HCT116 (cell line): Measurements from ENCODE around the gene CXCL11. TPM values are rescaled to one million over a fixed set of nuclear protein-coding genes. Genes with fewer than 3 reads are reported as not detected.

Source experiments
- ATAC-seq: fragments of 200-7000 bp; cut with Tn5 transposase; 2 replicates; pipeline ENCODE4 v1.9.1; 2020; ENCODE audit warnings: mild to moderate bottlenecking, moderate library complexity
- BruUV-seq: library from RNA; stranded (reverse); fragments of 400-500 nt; replicated peaks from 2 replicates; lab custom pipeline; 2021; lab: Mats Ljungman, UMichigan
- CTCF ChIA-PET: fragments of 300-600 bp; sonication (Branson Sonifier 250); formaldehyde crosslinking; loops from one replicate; lab custom pipeline; 2021; ENCODE audit warnings: antibody characterized with exemption; lab: Charles Lee
- POLR2A ChIA-PET: fragments of 300-600, 350-600 bp; sonication (Branson Sonifier 250); formaldehyde crosslinking; loops from one replicate; lab custom pipeline; 2021; ENCODE audit warnings: antibody characterized with exemption; lab: Charles Lee
- RAD21 ChIA-PET, 2 experiments: fragments of 300-600 bp; sonication (Branson Sonifier 250); formaldehyde crosslinking; loops; one replicate each; lab custom pipeline; 2023; ENCODE audit warnings: low total read pairs in 2 of 2; ENCODE audit not compliant: uncharacterized antibody in 2 of 2, unreplicated experiment in 2 of 2, low non-redundant PET in 1 of 2; lab: Charles Lee
- DNase-seq: peaks from one replicate; pipeline ENCODE4 v3.0.0-alpha.2; 2010; ENCODE audit warnings: low read depth, low spot score
- H2AFZ ChIP-seq: fragments of 200-600 bp; shearing (Covaris generic), sonication (generic); 2 replicates; pipeline ENCODE4 v1.6.1; 2017; ENCODE audit warnings: low read depth, mixed run types, mixed read lengths, antibody characterized with exemption, low read length; ENCODE audit not compliant: poor library complexity, severe bottlenecking
- H3K27ac ChIP-seq: 2 replicates; pipeline ENCODE4 v1.5.1; 2012; ENCODE audit warnings: low read depth, low read length
- H3K27me3 ChIP-seq: fragments of 200-600 bp; sonication (generic); 2 replicates; pipeline ENCODE4 v1.6.1; 2016; ENCODE audit warnings: mixed run types, low read length, mixed read lengths; ENCODE audit not compliant: insufficient read depth
- H3K36me3 ChIP-seq, 2 experiments: fragments of 200-500 bp in 1 of 2; fragments of 200-600 bp in 1 of 2; sonication (Bioruptor generic) in 1 of 2; sonication (generic) in 1 of 2; 2 replicates each; pipeline versions ENCODE4 v1.5.1 to v1.6.1; 2014 to 2016; ENCODE audit warnings: low read length in 2 of 2, inconsistent platforms in 1 of 2, mixed read lengths in 1 of 2, mixed run types in 1 of 2; ENCODE audit not compliant: insufficient read depth in 2 of 2, control insufficient read depth in 1 of 2
- H3K4me1 ChIP-seq, 2 experiments: fragments of 200-600 bp in 1 of 2; sonication (generic) in 1 of 2; 2 replicates each; pipeline versions ENCODE4 v1.5.1 to v1.6.1; 2012 to 2017; ENCODE audit warnings: low read length in 2 of 2, inconsistent platforms in 1 of 2, mild to moderate bottlenecking in 1 of 2, mixed read lengths in 1 of 2, mixed run types in 1 of 2, moderate library complexity in 1 of 2; ENCODE audit not compliant: insufficient read depth in 2 of 2, control insufficient read depth in 1 of 2
- H3K4me2 ChIP-seq: fragments of 200-600 bp; sonication (generic); 2 replicates; pipeline ENCODE4 v1.6.1; 2017; ENCODE audit warnings: mixed run types, low read length, mixed read lengths
- H3K4me3 ChIP-seq, 2 experiments: fragments of 200-600 bp in 1 of 2; sonication (generic) in 1 of 2; replicated peaks in 1 of 2; 2 replicates each; pipeline ENCODE4 v1.5.1; 2011 to 2016; ENCODE audit warnings: low read length in 2 of 2, control low read depth in 1 of 2, low read depth in 1 of 2, mild to moderate bottlenecking in 1 of 2, mixed read lengths in 1 of 2, mixed run types in 1 of 2
- H3K79me2 ChIP-seq: fragments of 200-600 bp; sonication (generic); 2 replicates; pipeline ENCODE4 v1.6.1; 2017; ENCODE audit warnings: mild to moderate bottlenecking, mixed run types, low read length, moderate library complexity, mixed read lengths; ENCODE audit not compliant: insufficient read depth
- H3K9ac ChIP-seq: fragments of 200-600 bp; sonication (generic); 2 replicates; pipeline ENCODE4 v1.6.1; 2016; ENCODE audit warnings: low read length, mixed read lengths
- H3K9me2 ChIP-seq: fragments of 200-600 bp; sonication (generic), shearing (Covaris generic); 2 replicates; pipeline ENCODE4 v1.6.1; 2017; ENCODE audit warnings: mixed run types, mild to moderate bottlenecking, moderate library complexity; ENCODE audit not compliant: insufficient read depth
- H3K9me3 ChIP-seq, 2 experiments: fragments of 200-500 bp in 1 of 2; fragments of 200-600 bp in 1 of 2; sonication (Bioruptor generic) in 1 of 2; sonication (generic) in 1 of 2; 2 replicates each; pipeline ENCODE4 v1.6.1; 2014 to 2017; ENCODE audit warnings: low read length in 2 of 2, mixed read lengths in 2 of 2, inconsistent platforms in 1 of 2, low read depth in 1 of 2, mild to moderate bottlenecking in 1 of 2, mixed run types in 1 of 2, moderate library complexity in 1 of 2; ENCODE audit not compliant: control insufficient read depth in 1 of 2, insufficient read depth in 1 of 2
- H4K20me1 ChIP-seq: fragments of 200-600 bp; sonication (generic), shearing (Covaris generic); 2 replicates; pipeline ENCODE4 v1.6.1; 2017; ENCODE audit warnings: mixed run types, mild to moderate bottlenecking, moderate library complexity; ENCODE audit not compliant: insufficient read depth
- CBX3 ChIP-seq: IDR thresholded peaks from 2 replicates; pipeline ENCODE4 v1.6.1; 2012; ENCODE audit warnings: low read depth
- EGR1 ChIP-seq: IDR thresholded peaks from 2 replicates; pipeline ENCODE4 v1.6.1; 2012; ENCODE audit warnings: low read depth
- ELF1 ChIP-seq: IDR thresholded peaks from 2 replicates; pipeline ENCODE4 v1.6.1; 2012; ENCODE audit warnings: low read depth, borderline replicate concordance
- EZH2 ChIP-seq: fragments of 200-600 bp; sonication (generic); IDR thresholded peaks from 2 replicates; pipeline ENCODE4 v1.6.1; 2017; ENCODE audit warnings: antibody characterized with exemption, mixed run types
- FOSL1 ChIP-seq: IDR thresholded peaks from 2 replicates; pipeline ENCODE4 v1.6.1; 2012; ENCODE audit warnings: low read depth
- JUND ChIP-seq: IDR thresholded peaks from 2 replicates; pipeline ENCODE4 v1.6.1; 2012
- POLR2A ChIP-seq: IDR thresholded peaks from 2 replicates; pipeline ENCODE4 v1.7.0; 2011; ENCODE audit warnings: borderline replicate concordance; ENCODE audit not compliant: insufficient read depth, insufficient read length; ENCODE audit errors: extremely low read depth
- POLR2AphosphoS5 ChIP-seq: IDR thresholded peaks from 2 replicates; pipeline ENCODE4 v1.6.1; 2011; ENCODE audit warnings: mild to moderate bottlenecking, low read depth, low read length, moderate library complexity
- RAD21 ChIP-seq: IDR thresholded peaks from 2 replicates; pipeline ENCODE4 v1.6.1; 2012; ENCODE audit warnings: low read depth, mild to moderate bottlenecking
- SIN3A ChIP-seq: IDR thresholded peaks from 2 replicates; pipeline ENCODE4 v1.6.1; 2012; ENCODE audit warnings: low read depth
- SRF ChIP-seq: IDR thresholded peaks from 2 replicates; pipeline ENCODE4 v1.6.1; 2012; ENCODE audit warnings: low read depth
- TCF7L2 ChIP-seq: IDR thresholded peaks from 2 replicates; pipeline ENCODE4 v1.7.0; 2011; ENCODE audit warnings: borderline replicate concordance, inconsistent platforms; ENCODE audit not compliant: insufficient read depth, insufficient read length; ENCODE audit errors: extremely low read depth
- YY1 ChIP-seq: IDR thresholded peaks from 2 replicates; pipeline ENCODE4 v1.6.1; 2011; ENCODE audit warnings: low read length, low read depth, moderate library complexity, mild to moderate bottlenecking; ENCODE audit not compliant: insufficient replicate concordance; ENCODE audit errors: extremely low read depth
- ZFX ChIP-seq: fragments of 450-650 bp; IDR thresholded peaks from 2 replicates; pipeline ENCODE4 v1.6.1; 2017
- intact Hi-C: fragments of 100-400 bp; cut with micrococcal nuclease; formaldehyde crosslinking; loops from 2 replicates; pipeline ENCODE4 v1.10.0; 2022
- total RNA-seq: library from RNA; stranded (reverse); gene quantifications from one replicate; pipeline ENCODE4 v1.2.1, GENCODE V29; 2021; ENCODE audit not compliant: unreplicated experiment
- TF ChIP-seq, protein P1 (sequence below): IDR thresholded peaks from 2 replicates; pipeline ENCODE4 v1.6.1; 2011; ENCODE audit warnings: mild to moderate bottlenecking, low read length, moderate library complexity; ENCODE audit not compliant: insufficient replicate concordance; ENCODE audit errors: extremely low read depth
- TF ChIP-seq, protein P2 (sequence below): IDR thresholded peaks from 2 replicates; pipeline ENCODE4 v1.6.1; 2012
- TF ChIP-seq, protein P3 (sequence below): IDR thresholded peaks from 2 replicates; pipeline ENCODE4 v1.6.1; 2012; ENCODE audit warnings: low read depth
- TF ChIP-seq, protein P4 (sequence below): IDR thresholded peaks from 2 replicates; pipeline ENCODE4 v1.6.1; 2012

CXCL11 gene
- total RNA-seq, 1 experiment from 2014 or later, result not detected

DNA sequence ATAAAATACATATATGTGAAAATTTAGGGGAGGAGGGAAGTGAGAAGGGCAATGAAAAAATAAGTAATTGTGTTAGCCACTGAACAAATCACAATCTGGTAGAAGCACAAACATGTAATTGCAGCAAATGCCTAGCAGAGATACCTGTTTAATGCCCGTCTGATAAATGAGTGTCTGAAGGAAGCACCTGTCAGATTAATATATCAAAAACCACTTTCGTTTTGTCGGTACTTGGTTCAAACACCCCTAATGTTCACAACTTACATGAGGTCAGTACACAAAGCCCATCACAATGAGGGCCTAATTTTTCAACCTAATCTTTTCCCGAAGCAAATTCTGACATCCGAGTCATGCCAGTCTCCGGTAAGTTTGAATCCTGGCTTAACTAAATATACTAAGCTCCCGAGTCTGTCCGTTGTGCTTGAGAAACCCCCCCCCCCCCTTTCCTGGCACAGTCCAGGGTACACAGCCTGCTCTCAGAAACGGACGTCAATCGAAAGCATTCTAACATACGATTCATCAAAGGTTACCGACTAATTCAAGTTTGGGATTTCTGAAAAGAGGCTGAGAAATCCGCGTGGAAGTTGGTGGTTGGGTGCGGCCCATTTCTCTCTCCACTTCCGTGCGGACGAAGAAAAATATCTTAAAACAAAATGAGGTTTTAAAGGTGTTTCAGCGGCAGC, 45.9 kb downstream of the CXCL11 start:
- RAD21 ChIA-PET, result interaction anchor here in 1 of 2 experiments (0.7 kb wide), 1 partner anchor 50 kb away, joined by 3 read pairs; no protein-coding TSS in a partner anchor

More for the DNA sequence above, 45.9 kb downstream of the CXCL11 start:
- Histone ChIP-seq H2AFZ (no peak overlapping the region), H3K4me3 (peak overlapping the region; percentile 84 to 91), H3K9me3 (no peaks in the 10 kb centered on the region), H3K4me1 (peaks cover 7 to 17% of the 10 kb centered on the region in 2 experiments; a peak in 3 of 4 replicates), H3K27ac (peak overlapping the region; percentile 25), H3K36me3 (no peaks in the 10 kb centered on the region), H3K4me2 (peak overlapping the region; percentile 83)
- intact Hi-C loops, result loop anchor here (2.0 to 10.0 kb wide), 3 partner anchors 49 to 515 kb away; partner anchors contain the start of genes NAAA and NUP54
- no TSS peak for BruUV-seq
- ATAC-seq, result no peak
- no peak for TF ChIP-seq POLR2AphosphoS5
- TF ChIP-seq EZH2, result no peak
- no peak for TF ChIP-seq CBX3
- TF ChIP-seq JUND, result no peak
- TF ChIP-seq, protein P1, sequence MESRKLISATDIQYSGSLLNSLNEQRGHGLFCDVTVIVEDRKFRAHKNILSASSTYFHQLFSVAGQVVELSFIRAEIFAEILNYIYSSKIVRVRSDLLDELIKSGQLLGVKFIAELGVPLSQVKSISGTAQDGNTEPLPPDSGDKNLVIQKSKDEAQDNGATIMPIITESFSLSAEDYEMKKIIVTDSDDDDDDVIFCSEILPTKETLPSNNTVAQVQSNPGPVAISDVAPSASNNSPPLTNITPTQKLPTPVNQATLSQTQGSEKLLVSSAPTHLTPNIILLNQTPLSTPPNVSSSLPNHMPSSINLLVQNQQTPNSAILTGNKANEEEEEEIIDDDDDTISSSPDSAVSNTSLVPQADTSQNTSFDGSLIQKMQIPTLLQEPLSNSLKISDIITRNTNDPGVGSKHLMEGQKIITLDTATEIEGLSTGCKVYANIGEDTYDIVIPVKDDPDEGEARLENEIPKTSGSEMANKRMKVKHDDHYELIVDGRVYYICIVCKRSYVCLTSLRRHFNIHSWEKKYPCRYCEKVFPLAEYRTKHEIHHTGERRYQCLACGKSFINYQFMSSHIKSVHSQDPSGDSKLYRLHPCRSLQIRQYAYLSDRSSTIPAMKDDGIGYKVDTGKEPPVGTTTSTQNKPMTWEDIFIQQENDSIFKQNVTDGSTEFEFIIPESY, result no peak
- no peak for TF ChIP-seq ZFX
- TF ChIP-seq POLR2A, result no peak
- TF ChIP-seq ELF1, result no peak
- no peak for TF ChIP-seq SIN3A
- no peak for TF ChIP-seq EGR1
- no peak for TF ChIP-seq RAD21
- TF ChIP-seq, protein P2, sequence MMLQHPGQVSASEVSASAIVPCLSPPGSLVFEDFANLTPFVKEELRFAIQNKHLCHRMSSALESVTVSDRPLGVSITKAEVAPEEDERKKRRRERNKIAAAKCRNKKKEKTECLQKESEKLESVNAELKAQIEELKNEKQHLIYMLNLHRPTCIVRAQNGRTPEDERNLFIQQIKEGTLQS, result no peak
- TF ChIP-seq FOSL1, result no peak
- no peak for TF ChIP-seq TCF7L2
- TF ChIP-seq SRF, result no peak
- TF ChIP-seq YY1, result no peak
- TF ChIP-seq, protein P3, sequence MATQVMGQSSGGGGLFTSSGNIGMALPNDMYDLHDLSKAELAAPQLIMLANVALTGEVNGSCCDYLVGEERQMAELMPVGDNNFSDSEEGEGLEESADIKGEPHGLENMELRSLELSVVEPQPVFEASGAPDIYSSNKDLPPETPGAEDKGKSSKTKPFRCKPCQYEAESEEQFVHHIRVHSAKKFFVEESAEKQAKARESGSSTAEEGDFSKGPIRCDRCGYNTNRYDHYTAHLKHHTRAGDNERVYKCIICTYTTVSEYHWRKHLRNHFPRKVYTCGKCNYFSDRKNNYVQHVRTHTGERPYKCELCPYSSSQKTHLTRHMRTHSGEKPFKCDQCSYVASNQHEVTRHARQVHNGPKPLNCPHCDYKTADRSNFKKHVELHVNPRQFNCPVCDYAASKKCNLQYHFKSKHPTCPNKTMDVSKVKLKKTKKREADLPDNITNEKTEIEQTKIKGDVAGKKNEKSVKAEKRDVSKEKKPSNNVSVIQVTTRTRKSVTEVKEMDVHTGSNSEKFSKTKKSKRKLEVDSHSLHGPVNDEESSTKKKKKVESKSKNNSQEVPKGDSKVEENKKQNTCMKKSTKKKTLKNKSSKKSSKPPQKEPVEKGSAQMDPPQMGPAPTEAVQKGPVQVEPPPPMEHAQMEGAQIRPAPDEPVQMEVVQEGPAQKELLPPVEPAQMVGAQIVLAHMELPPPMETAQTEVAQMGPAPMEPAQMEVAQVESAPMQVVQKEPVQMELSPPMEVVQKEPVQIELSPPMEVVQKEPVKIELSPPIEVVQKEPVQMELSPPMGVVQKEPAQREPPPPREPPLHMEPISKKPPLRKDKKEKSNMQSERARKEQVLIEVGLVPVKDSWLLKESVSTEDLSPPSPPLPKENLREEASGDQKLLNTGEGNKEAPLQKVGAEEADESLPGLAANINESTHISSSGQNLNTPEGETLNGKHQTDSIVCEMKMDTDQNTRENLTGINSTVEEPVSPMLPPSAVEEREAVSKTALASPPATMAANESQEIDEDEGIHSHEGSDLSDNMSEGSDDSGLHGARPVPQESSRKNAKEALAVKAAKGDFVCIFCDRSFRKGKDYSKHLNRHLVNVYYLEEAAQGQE, result no peak
- TF ChIP-seq, protein P4, sequence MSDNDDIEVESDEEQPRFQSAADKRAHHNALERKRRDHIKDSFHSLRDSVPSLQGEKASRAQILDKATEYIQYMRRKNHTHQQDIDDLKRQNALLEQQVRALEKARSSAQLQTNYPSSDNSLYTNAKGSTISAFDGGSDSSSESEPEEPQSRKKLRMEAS, result no peak
- TF ChIP-seq, all 23 proteins: peak for 0
- Histone ChIP-seq H3K79me2 (peaks cover 58% of the 10 kb centered on the region), H3K27me3 (no peaks in the 10 kb centered on the region), H3K9ac (peak overlapping the region; percentile 83), H4K20me1 (peaks cover 5% of the 10 kb centered on the region; the same call in 1 of the 2 replicates), H3K9me2 (no peaks in the 10 kb centered on the region)
- DNase-seq, result no peak
- CTCF ChIA-PET, result no interaction called here
- POLR2A ChIA-PET, result interaction anchor here (0.5 to 1.3 kb wide), 3 partner anchors 69 to 1341 kb away, joined by 3 read pairs; no protein-coding TSS in a partner anchor
